Kidney (tissue), 14 donors: Measurements from ENCODE around the gene CEP112. TPM values are rescaled to one million over a fixed set of nuclear protein-coding genes. Genes with fewer than 3 reads are reported as not detected.

Experiments used
- DNase-seq, 5 donors: peaks; one replicate each; pipeline ENCODE4 v3.0.0-alpha.2; 2013 to 2020
- FAIRE-seq: peaks from 2 replicates; lab custom pipeline; 2012; peaks lifted over from hg19 to GRCh38; lab: Jason Lieb, UNC
- H3K27ac ChIP-seq, 2 donors: one replicate each; pipeline ENCODE4 v1.7.0; 2013; ENCODE audit warnings: low read depth in 2 of 2, low read length in 2 of 2, inconsistent platforms in 1 of 2
- H3K27me3 ChIP-seq: one replicate; pipeline ENCODE4 v1.7.1; 2013; ENCODE audit warnings: low read length, inconsistent platforms; ENCODE audit not compliant: control insufficient read depth, insufficient read depth
- H3K36me3 ChIP-seq, 3 donors: one replicate each; pipeline versions ENCODE4 v1.7.0 to v1.7.1; 2013; ENCODE audit warnings: low read length in 3 of 3, control low read depth in 1 of 3, inconsistent platforms in 1 of 3; ENCODE audit not compliant: insufficient read depth in 3 of 3, control insufficient read depth in 2 of 3
- H3K4me1 ChIP-seq, 3 donors: one replicate each; pipeline versions ENCODE4 v1.7.0 to v1.7.1; 2013; ENCODE audit warnings: low read length in 3 of 3, inconsistent platforms in 1 of 3, low read depth in 1 of 3; ENCODE audit not compliant: control insufficient read depth in 2 of 3, insufficient read depth in 2 of 3
- H3K4me3 ChIP-seq, 3 donors: one replicate each; pipeline versions ENCODE4 v1.7.0 to v1.8.1; 2013; ENCODE audit warnings: low read length in 3 of 3, control low read depth in 1 of 3, inconsistent platforms in 1 of 3
- H3K9ac ChIP-seq, 3 donors: one replicate each; pipeline versions ENCODE4 v1.7.0 to v1.7.1; 2013; ENCODE audit warnings: low read length in 3 of 3, control low read depth in 1 of 3, inconsistent platforms in 1 of 3
- H3K9me3 ChIP-seq, 3 donors: one replicate each; pipeline versions ENCODE4 v1.7.0 to v1.7.1; 2013; ENCODE audit warnings: low read length in 3 of 3, control low read depth in 1 of 3, inconsistent platforms in 1 of 3; ENCODE audit not compliant: control insufficient read depth in 2 of 3, insufficient read depth in 1 of 3
- CTCF ChIP-seq: IDR thresholded peaks from 3 replicates; pipeline ENCODE4 v1.5.1; 2012; ENCODE audit warnings: mild to moderate bottlenecking, moderate library complexity, borderline replicate concordance; ENCODE audit not compliant: insufficient read depth; ENCODE audit errors: extremely low read depth
- intact Hi-C: fragments of 100-400 bp; cut with DNase I; formaldehyde crosslinking; loops from one replicate; pipeline ENCODE4 v1.11.1; 2022
- polyA plus RNA-seq: library from polyadenylated mRNA; stranded (reverse); fragments of 350-450 nt; fragmentation: Illumina TruSeq; extraction: RNeasy Lipid Tissue Mini Kit (QIAGEN cat#74804); gene quantifications from one replicate; pipeline ENCODE4 v1.2.3, GENCODE V29; 2014; ENCODE audit warnings: low read depth, low replicate concordance; ENCODE audit not compliant: insufficient read depth
- total RNA-seq: library from RNA; stranded (reverse); fragmentation: NEBNext Ultra II Directional; extraction: Animal tissue kit (Norgen Biotek cat#: 25700); gene quantifications from one replicate; pipeline ENCODE4 v1.2.1, GENCODE V29; 2021
- donor health status: control.
- donor health status: control.
- donor health status: control.
- donor health status: control.
- donor health status: control.
- donor health status: DM: yes; HTN: yes; CAD: no.
- donor health status: Normal renal cell carcinoma (clear cell type).

CEP112 gene
- total and polyA plus RNA-seq, 2 donors from 2014 or later: 17.0 to 27.4 TPM

GRCh38 chr17:65994679-65995078 is 197.3 kb downstream of the CEP112 start:
- DNase-seq (no peak), FAIRE-seq (no peak)
- Histone ChIP-seq H3K27me3 (no peaks in the 10 kb centered on the region), H3K4me1 (no peaks in the 10 kb centered on the region), H3K4me3 (no peak overlapping the region), H3K36me3 (no peaks in the 10 kb centered on the region), H3K9me3 (no peaks in the 10 kb centered on the region), H3K9ac (no peak overlapping the region), H3K27ac (no peak overlapping the region)
- intact Hi-C loops: no loop called here
- no peak for TF ChIP-seq CTCF

- H3K27ac ChIP-seq: no peak overlapping the region
- no peaks in the 10 kb centered on the region for H3K4me1 ChIP-seq
- no peak overlapping the region for H3K9ac ChIP-seq
- no peak overlapping the region for H3K4me3 ChIP-seq
- intact Hi-C loops: no loop called here
- no peak for DNase-seq
- no peak for FAIRE-seq
- no peaks in the 10 kb centered on the region for H3K9me3 ChIP-seq
- no peaks in the 10 kb centered on the region for H3K27me3 ChIP-seq
- no peak for TF ChIP-seq CTCF
- no peaks in the 10 kb centered on the region for H3K36me3 ChIP-seq
Measured at GRCh38 chr17:65994114-65994513, 197.8 kb downstream of the CEP112 start.

GRCh38 chr17:65990593-65990992 is 201.3 kb downstream of the CEP112 start:
- no peaks in the 10 kb centered on the region for H3K4me1 ChIP-seq
- no peak for TF ChIP-seq CTCF

GRCh38 chr17:65988451-65988850 is 203.5 kb downstream of the CEP112 start:
- H3K4me3 ChIP-seq: no peak overlapping the region
- H3K36me3 ChIP-seq: no peaks in the 10 kb centered on the region
- intact Hi-C loops: no loop called here
- DNase-seq: no peak
- no peak overlapping the region for H3K27ac ChIP-seq
- FAIRE-seq: no peak
- peaks cover 0 to 10% (median 0%) of the 10 kb centered on the region in 3 donors for H3K9me3 ChIP-seq
- H3K9ac ChIP-seq: no peak overlapping the region
- no peak for TF ChIP-seq CTCF
- H3K4me1 ChIP-seq: no peaks in the 10 kb centered on the region
- no peaks in the 10 kb centered on the region for H3K27me3 ChIP-seq

More at GRCh38 chr17:65990593-65990992, 201.3 kb downstream of the CEP112 start:
- no peak overlapping the region for H3K9ac ChIP-seq
- H3K9me3 ChIP-seq: peaks cover 0 to 10% (median 0%) of the 10 kb centered on the region in 3 donors
- H3K27me3 ChIP-seq: no peaks in the 10 kb centered on the region
- DNase-seq: no peak
- no peaks in the 10 kb centered on the region for H3K36me3 ChIP-seq
- H3K4me3 ChIP-seq: no peak overlapping the region
- H3K27ac ChIP-seq: no peak overlapping the region
- intact Hi-C loops: no loop called here
- FAIRE-seq: no peak
